K562 treated with DMSO at 1 percent for 48 hours (cell line): ENCODE data around the gene OSTM1. TPM values are rescaled to one million over a fixed set of nuclear protein-coding genes. Genes with fewer than 3 reads are reported as not detected.

Experiments used
- total RNA-seq: library from RNA; unstranded; fragments of 300-600 nt; gene quantifications from 2 replicates; pipeline ENCODE4 v1.2.3, GENCODE V29; 2022; ENCODE audit warnings: low replicate concordance; ENCODE audit errors: extremely low read depth

OSTM1 gene, protein sequence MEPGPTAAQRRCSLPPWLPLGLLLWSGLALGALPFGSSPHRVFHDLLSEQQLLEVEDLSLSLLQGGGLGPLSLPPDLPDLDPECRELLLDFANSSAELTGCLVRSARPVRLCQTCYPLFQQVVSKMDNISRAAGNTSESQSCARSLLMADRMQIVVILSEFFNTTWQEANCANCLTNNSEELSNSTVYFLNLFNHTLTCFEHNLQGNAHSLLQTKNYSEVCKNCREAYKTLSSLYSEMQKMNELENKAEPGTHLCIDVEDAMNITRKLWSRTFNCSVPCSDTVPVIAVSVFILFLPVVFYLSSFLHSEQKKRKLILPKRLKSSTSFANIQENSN
- not detected in 2 replicates for total RNA-seq

DNA sequence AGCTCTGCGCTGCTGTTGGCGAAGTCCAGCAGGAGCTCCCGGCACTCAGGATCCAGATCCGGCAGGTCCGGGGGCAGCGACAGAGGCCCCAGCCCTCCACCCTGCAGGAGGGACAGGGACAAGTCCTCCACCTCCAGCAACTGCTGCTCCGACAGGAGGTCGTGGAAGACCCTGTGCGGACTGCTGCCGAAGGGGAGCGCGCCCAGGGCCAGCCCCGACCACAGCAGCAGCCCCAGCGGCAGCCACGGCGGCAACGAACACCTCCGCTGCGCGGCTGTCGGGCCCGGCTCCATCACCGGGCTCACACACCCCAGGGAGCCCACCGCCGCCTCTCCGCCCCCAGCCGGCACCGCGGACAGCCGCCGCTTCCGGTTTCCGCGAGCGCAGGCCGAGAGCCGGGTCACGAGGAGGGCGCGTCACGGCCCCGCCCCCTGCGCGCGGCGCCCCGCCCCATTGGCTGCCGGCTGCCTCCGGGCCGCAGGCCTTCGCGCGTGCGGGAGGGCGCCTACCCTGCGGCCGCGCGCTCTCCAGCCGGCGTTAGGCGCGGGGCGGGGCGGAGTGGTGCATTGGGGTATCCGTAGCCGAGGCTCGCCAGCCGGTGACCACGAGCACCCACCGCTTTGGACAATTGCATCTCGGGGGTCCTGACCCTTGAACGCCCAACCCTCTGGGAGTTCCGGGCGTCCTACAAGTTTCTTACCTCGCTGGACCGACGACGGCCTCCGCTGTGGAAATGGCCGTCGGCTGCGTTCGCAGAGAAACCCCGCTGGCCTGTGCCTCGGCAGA lies at the start of gene OSTM1:
Gene OSTM1 (minus strand): TSS at position 383 of the 786 bp plus-strand sequence. CDS start 90 bp downstream, at position 293.

Other genes starting within 250 kb of the OSTM1 start
- not detected in 2 replicates for gene SEC63, start 116.5 kb downstream of the OSTM1 start, total RNA-seq
- not detected in 2 replicates for gene NR2E1, start 91.3 kb upstream of the OSTM1 start, total RNA-seq
- not detected in 2 replicates for gene SNX3, start 186.3 kb upstream of the OSTM1 start, total RNA-seq
- gene AFG1L, start 220.3 kb upstream of the OSTM1 start, total RNA-seq: not detected in 2 replicates